K562 (cell line): Measurements from ENCODE around the gene AAMDC. TPM values are rescaled to one million over a fixed set of nuclear protein-coding genes. Genes with fewer than 3 reads are reported as not detected.

Source experiments
- ATAC-seq: fragments of 200-7000 bp; cut with Tn5 transposase; 3 replicates; pipeline ENCODE4 v1.9.1; 2020; ENCODE audit warnings: moderate library complexity
- BruUV-seq: library from RNA; stranded (reverse); fragments of 400-500 nt; replicated peaks from 2 replicates; lab custom pipeline; 2021; lab: Mats Ljungman, UMichigan
- CTCF ChIA-PET: fragments of 300-600 bp; formaldehyde crosslinking; extraction: SDS; loops from one replicate; lab custom pipeline; 2021; ENCODE audit warnings: low intra/inter-chr PET ratio; lab: Yijun Ruan, JAX
- POLR2A ChIA-PET: fragments of 300-600, 350-650 bp; sonication (Branson Sonifier 250); formaldehyde crosslinking; extraction: SDS; loops from one replicate; lab custom pipeline; 2021; ENCODE audit warnings: antibody characterized with exemption, inconsistent platforms; lab: Yijun Ruan, JAX
- DNase-seq, 4 experiments: peaks; one replicate each; pipeline versions ENCODE4 v3.0.0 to v3.0.0-alpha.2; 2011 to 2018; ENCODE audit warnings: low spot score in 3 of 4, mixed read lengths in 3 of 4; ENCODE audit errors: extremely low read depth in 1 of 4
- FAIRE-seq: peaks from 2 replicates; lab custom pipeline; 2011; peaks lifted over from hg19 to GRCh38; lab: Jason Lieb, UNC
- H2AFZ ChIP-seq: 2 replicates; pipeline ENCODE4 v1.6.0; 2011; ENCODE audit warnings: low read depth, low read length, control low read depth, inconsistent platforms
- H3K27ac ChIP-seq: fragments of 200-600 bp; 3 replicates; pipeline ENCODE4 v1.8.0; 2011; ENCODE audit warnings: low read depth, mild to moderate bottlenecking, control low read depth, inconsistent platforms, low read length, moderate library complexity, mixed read lengths; ENCODE audit errors: extremely low read depth
- H3K27me3 ChIP-seq, 2 experiments: fragments of 300-600 bp in 1 of 2; 2 replicates in 1 of 2; 3 replicates in 1 of 2; pipeline versions ENCODE4 v1.6.0 to v1.8.0; 2011; ENCODE audit warnings: inconsistent platforms in 2 of 2, low read length in 2 of 2, mild to moderate bottlenecking in 1 of 2, mixed read lengths in 1 of 2, moderate library complexity in 1 of 2; ENCODE audit not compliant: control insufficient read depth in 2 of 2, insufficient read depth in 2 of 2
- H3K36me3 ChIP-seq: fragments of 300-600 bp; 3 replicates; pipeline ENCODE4 v1.8.0; 2011; ENCODE audit warnings: mild to moderate bottlenecking, low read length, inconsistent platforms; ENCODE audit not compliant: control insufficient read depth, insufficient read depth
- H3K4me1 ChIP-seq, 2 experiments: fragments of 200-600 bp in 1 of 2; replicated peaks in 1 of 2; 2 replicates in 1 of 2; 3 replicates in 1 of 2; pipeline versions ENCODE4 v1.5.1 to v1.8.0; 2011; ENCODE audit warnings: inconsistent platforms in 2 of 2, low read length in 2 of 2, mild to moderate bottlenecking in 1 of 2, mixed read lengths in 1 of 2, moderate library complexity in 1 of 2; ENCODE audit not compliant: control insufficient read depth in 2 of 2, insufficient read depth in 2 of 2
- H3K4me2 ChIP-seq: 2 replicates; pipeline ENCODE4 v1.6.1; 2011; ENCODE audit warnings: low read length, control low read depth, inconsistent platforms, mixed read lengths; ENCODE audit not compliant: insufficient read depth
- H3K4me3 ChIP-seq: fragments of 200-600 bp; sonication (generic), shearing (Covaris generic); 2 replicates; pipeline ENCODE4 v1.5.1; 2016; ENCODE audit warnings: control low read depth, inconsistent platforms
- H3K79me2 ChIP-seq: fragments of 200-600 bp; 3 replicates; pipeline ENCODE4 v1.8.0; 2011; ENCODE audit warnings: low read length, inconsistent platforms; ENCODE audit not compliant: control insufficient read depth, insufficient read depth
- H3K9ac ChIP-seq, 2 experiments: 2 replicates each; pipeline versions ENCODE4 v1.6.0 to v1.6.1; 2011; ENCODE audit warnings: low read depth in 2 of 2, low read length in 2 of 2, control low read depth in 1 of 2, inconsistent platforms in 1 of 2, mild to moderate bottlenecking in 1 of 2, mixed read lengths in 1 of 2; ENCODE audit not compliant: insufficient read depth in 1 of 2
- H3K9me1 ChIP-seq: one replicate; pipeline ENCODE4 v1.6.0; 2011; ENCODE audit warnings: inconsistent platforms, mild to moderate bottlenecking, low read length, moderate library complexity; ENCODE audit not compliant: control insufficient read depth, insufficient read depth
- H3K9me3 ChIP-seq: replicated peaks from 2 replicates; pipeline ENCODE4 v1.5.1; 2011; ENCODE audit warnings: low read depth, low read length, inconsistent platforms; ENCODE audit not compliant: control insufficient read depth, insufficient read depth
- H4K20me1 ChIP-seq: replicated peaks from 2 replicates; pipeline ENCODE4 v1.6.1; 2011; ENCODE audit warnings: low read length, inconsistent platforms, mixed read lengths; ENCODE audit not compliant: control insufficient read depth, insufficient read depth
- CHD2 ChIP-seq: IDR thresholded peaks from 2 replicates; pipeline ENCODE4 v1.6.1; 2011; ENCODE audit warnings: low read depth, low read length
- FOXK1 ChIP-seq: sonication (generic); formaldehyde crosslinking; IDR thresholded peaks from 2 replicates; pipeline ENCODE4 v1.8.0; 2022; ENCODE audit warnings: missing genetic modification reagents, mild to moderate bottlenecking, borderline replicate concordance
- MTA3 ChIP-seq: fragments of 450-650 bp; formaldehyde crosslinking; IDR thresholded peaks from 2 replicates; pipeline ENCODE4 v1.6.1; 2017; ENCODE audit warnings: mild to moderate bottlenecking, borderline replicate concordance
- NRF1 ChIP-seq, 2 experiments: fragments of 450-650 bp; IDR thresholded peaks in 1 of 2; conservative IDR thresholded peaks in 1 of 2; 2 replicates each; pipeline ENCODE4 v1.6.1; 2014; ENCODE audit warnings: mild to moderate bottlenecking in 2 of 2
- ZNF76 ChIP-seq: fragments of 250-450 bp; sonication (Bioruptor Pico); IDR thresholded peaks from 2 replicates; pipeline ENCODE4 v1.4.0; 2020; ENCODE audit warnings: mild to moderate bottlenecking, moderate library complexity, borderline replicate concordance
- WGBS: fragments of 100-300 bp; shearing (Covaris generic); methylation state at CpG from one replicate; pipeline ENCODE4 v1.1.6; 2016; ENCODE audit warnings: low coverage, mixed read lengths; ENCODE audit not compliant: insufficient coverage; ENCODE audit errors: missing lambda C conversion rate; 5-methylcytosine and 5-hydroxymethylcytosine counted together
- in situ Hi-C: fragments of 300-500 bp; cut with MboI; formaldehyde crosslinking; loops from 4 replicates; pipeline ENCODE4 v1.15.0; 2018; ENCODE audit warnings: inconsistent platforms, mixed read lengths
- intact Hi-C: fragments of 100-400 bp; cut with micrococcal nuclease; formaldehyde crosslinking; loops from 2 replicates; pipeline ENCODE4 v1.14.2; 2022
- polyA plus RNA-seq, 8 experiments: library from polyadenylated mRNA; depleted of rRNA in 4 of 8; stranded (reverse) in 5 of 8; unstranded in 3 of 8; fragments of >200 nt; fragmentation: Nextera tagmentation in 2 of 8; fragmentation: Illumina TruSeq in 1 of 8; extraction: Ambion mirVana in 2 of 8; extraction: Trizol in 1 of 8; gene quantifications; 2 replicates each; pipeline versions ENCODE4 v1.2.1 to v1.2.3, GENCODE V29; 2011 to 2014; ENCODE audit warnings: inconsistent platforms in 1 of 8, missing spikeins in 1 of 8
- total RNA-seq, 7 experiments: library from RNA; depleted of rRNA in 6 of 7; stranded (reverse); fragments of >200 nt in 6 of 7; fragmentation: Illumina TruSeq in 2 of 7; extraction: Trizol in 2 of 7; gene quantifications; 2 replicates each; pipeline versions ENCODE4 v1.2.1 to v1.2.3, GENCODE V29; 2011 to 2021; ENCODE audit warnings: low replicate concordance in 1 of 7
- TF ChIP-seq, protein P1 (sequence below): fragments of 250-450 bp; sonication (Bioruptor Pico); IDR thresholded peaks from 2 replicates; pipeline ENCODE4 v1.4.0; 2020
- TF ChIP-seq, protein P2 (sequence below): IDR thresholded peaks from 2 replicates; pipeline ENCODE4 v1.6.1; 2014; ENCODE audit warnings: antibody characterized with exemption

The AAMDC gene
- total and polyA plus RNA-seq, 9 of the 15 experiments (the other 6 are each of a cell fraction or from before 2014, with no cell fraction given) = 10.4 to 40.6 (median 15.6) TPM

DNA sequence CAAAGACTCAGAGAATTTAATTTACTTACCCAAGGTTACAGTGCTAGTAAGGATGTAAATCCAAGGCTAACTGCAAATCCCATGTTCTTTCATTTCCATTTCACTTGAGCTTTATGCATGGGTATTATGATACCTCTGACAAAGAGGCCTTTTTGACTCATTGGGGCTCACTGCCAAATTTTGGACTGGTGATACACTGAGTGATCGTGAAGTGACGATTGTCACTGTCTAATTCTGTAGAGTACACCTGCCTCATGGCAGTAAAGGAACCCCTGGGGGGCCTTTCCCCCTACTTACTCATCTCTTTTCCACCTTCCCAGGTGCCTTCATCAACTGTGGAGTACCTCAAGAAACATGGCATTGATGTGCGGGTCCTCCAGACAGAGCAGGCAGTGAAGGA lies 50.9 kb downstream of the AAMDC start:
- Histone ChIP-seq H3K9ac (no peak overlapping the region), H3K4me1 (no peaks in the 10 kb centered on the region), H3K9me1 (no peaks in the 10 kb centered on the region), H3K27ac (no peak overlapping the region), H3K79me2 (no peaks in the 10 kb centered on the region), H3K9me3 (no peaks in the 10 kb centered on the region), H3K27me3 (no peaks in the 10 kb centered on the region), H2AFZ (no peak overlapping the region), H3K36me3 (peaks cover 16% of the 10 kb centered on the region; the same call in 2 of the 3 replicates), H3K4me2 (no peak overlapping the region), H4K20me1 (no peaks in the 10 kb centered on the region), H3K4me3 (no peak overlapping the region)
- POLR2A ChIA-PET = no interaction called here
- DNase-seq = no peak
- in situ Hi-C loops = no loop called here
- no peak for FAIRE-seq
- no TSS peak for BruUV-seq
- ATAC-seq = no peak
- 73% methylated on average over 3 of the region's 3 CpGs for WGBS
- no peak for TF ChIP-seq MTA3
- no peak for TF ChIP-seq ZNF76 (CRISPR knock-in tag)
- TF ChIP-seq CHD2 = no peak
- TF ChIP-seq, protein P1, sequence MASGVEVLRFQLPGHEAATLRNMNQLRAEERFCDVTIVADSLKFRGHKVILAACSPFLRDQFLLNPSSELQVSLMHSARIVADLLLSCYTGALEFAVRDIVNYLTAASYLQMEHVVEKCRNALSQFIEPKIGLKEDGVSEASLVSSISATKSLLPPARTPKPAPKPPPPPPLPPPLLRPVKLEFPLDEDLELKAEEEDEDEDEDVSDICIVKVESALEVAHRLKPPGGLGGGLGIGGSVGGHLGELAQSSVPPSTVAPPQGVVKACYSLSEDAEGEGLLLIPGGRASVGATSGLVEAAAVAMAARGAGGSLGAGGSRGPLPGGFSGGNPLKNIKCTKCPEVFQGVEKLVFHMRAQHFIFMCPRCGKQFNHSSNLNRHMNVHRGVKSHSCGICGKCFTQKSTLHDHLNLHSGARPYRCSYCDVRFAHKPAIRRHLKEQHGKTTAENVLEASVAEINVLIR (CRISPR knock-in tag) = no peak
- TF ChIP-seq FOXK1 (CRISPR knock-in tag) = no peak
- TF ChIP-seq, protein P2, sequence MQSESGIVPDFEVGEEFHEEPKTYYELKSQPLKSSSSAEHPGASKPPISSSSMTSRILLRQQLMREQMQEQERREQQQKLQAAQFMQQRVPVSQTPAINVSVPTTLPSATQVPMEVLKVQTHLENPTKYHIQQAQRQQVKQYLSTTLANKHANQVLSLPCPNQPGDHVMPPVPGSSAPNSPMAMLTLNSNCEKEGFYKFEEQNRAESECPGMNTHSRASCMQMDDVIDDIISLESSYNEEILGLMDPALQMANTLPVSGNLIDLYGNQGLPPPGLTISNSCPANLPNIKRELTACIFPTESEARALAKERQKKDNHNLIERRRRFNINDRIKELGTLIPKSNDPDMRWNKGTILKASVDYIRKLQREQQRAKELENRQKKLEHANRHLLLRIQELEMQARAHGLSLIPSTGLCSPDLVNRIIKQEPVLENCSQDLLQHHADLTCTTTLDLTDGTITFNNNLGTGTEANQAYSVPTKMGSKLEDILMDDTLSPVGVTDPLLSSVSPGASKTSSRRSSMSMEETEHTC = no peak
- no peak for TF ChIP-seq NRF1 (conservative IDR thresholded peaks at IDR 0.05 in 1 of 2, IDR thresholded peaks at IDR 0.05 in 1 of 2)
- TF ChIP-seq, all 486 proteins: peak for 0
- CTCF ChIA-PET = no interaction called here
- intact Hi-C loops = no loop called here
